ENCODE results near the gene TNFSF8. TPM values are rescaled to one million over a fixed set of nuclear protein-coding genes. Genes with fewer than 3 reads are reported as not detected.

The TNFSF8 gene
- total RNA-seq, 6 donors from 2014 or later, result 2.6 to 6.5 (median 4.8) TPM

- H3K4me1 ChIP-seq, result peaks cover 25 to 33% (median 30%) of the 10 kb centered on the region in 4 donors
- no peaks in the 10 kb centered on the region for H3K27me3 ChIP-seq
- DNase-seq (peak in 1 of 2 donors; percentile 57), ATAC-seq (ENCODE audit: low FRiP score in 2 of 2) (peak; percentile 75 to 89)
- no peaks in the 10 kb centered on the region for H3K36me3 ChIP-seq
- H3K27ac ChIP-seq, result peak overlapping the region in 3 of 4 donors; percentile 27 to 54 (median 49)
- H3K4me3 ChIP-seq, result no peak overlapping the region
- H3K9me3 ChIP-seq, result no peaks in the 10 kb centered on the region
- WGBS, 2 donors, result 45% methylated on average over 7 of the region's 7 CpGs
- TF ChIP-seq POLR2AphosphoS5 (IDR thresholded peaks at IDR 0.05) (peak; percentile 66 to 70), POLR2A (IDR thresholded peaks at IDR 0.05) (no peak), EP300 (IDR thresholded peaks at IDR 0.05) (peak in 2 of 4 donors; percentile 18 to 65)
These were observed 35.6 kb downstream of the TNFSF8 start for GRCh38 chr9:114894609-114895433.

GRCh38 chr9:114894206-114894605 is 36.2 kb downstream of the TNFSF8 start:
- TF ChIP-seq POLR2AphosphoS5 (IDR thresholded peaks at IDR 0.05), result no peak
- TF ChIP-seq CTCF (IDR thresholded peaks at IDR 0.05), result no peak
- no peak for TF ChIP-seq POLR2A (IDR thresholded peaks at IDR 0.05)
- TF ChIP-seq EP300 (IDR thresholded peaks at IDR 0.05), result no peak
- Histone ChIP-seq H3K9me3 (no peaks in the 10 kb centered on the region), H3K36me3 (no peaks in the 10 kb centered on the region), H3K27me3 (no peaks in the 10 kb centered on the region), H3K27ac (peak overlapping the region in 3 of 4 donors; percentile 27 to 54 (median 49)), H3K4me1 (peaks cover 22 to 33% (median 28%) of the 10 kb centered on the region in 4 donors), H3K4me3 (no peak overlapping the region)
- 62 to 65% methylated on average over 3 of the region's 3 CpGs for WGBS, 2 donors
- no peak for ATAC-seq (ENCODE audit: low FRiP score in 2 of 2)
- no peak for DNase-seq

- Histone ChIP-seq H3K4me1 (peaks cover 17 to 35% (median 30%) of the 10 kb centered on the region in 4 donors), H3K27ac (peak overlapping the region in 1 of 4 donors; percentile 48), H3K9me3 (no peaks in the 10 kb centered on the region), H3K27me3 (no peaks in the 10 kb centered on the region), H3K36me3 (no peaks in the 10 kb centered on the region), H3K4me3 (no peak overlapping the region)
- ATAC-seq (ENCODE audit: low FRiP score in 2 of 2) (no peak), DNase-seq (no peak)
- TF ChIP-seq EP300 (IDR thresholded peaks at IDR 0.05) (no peak), POLR2A (IDR thresholded peaks at IDR 0.05) (no peak), CTCF (IDR thresholded peaks at IDR 0.05) (no peak), POLR2AphosphoS5 (IDR thresholded peaks at IDR 0.05) (no peak)
- WGBS, 2 donors, result 66 to 88% methylated on average over 4 of the region's 4 CpGs
These were observed 37.0 kb downstream of the TNFSF8 start for GRCh38 chr9:114893221-114894010.

- WGBS, 2 donors, result 42 to 43% methylated on average over 3 of the region's 3 CpGs
- TF ChIP-seq POLR2A (IDR thresholded peaks at IDR 0.05) (no peak), EP300 (IDR thresholded peaks at IDR 0.05) (no peak), POLR2AphosphoS5 (IDR thresholded peaks at IDR 0.05) (no peak), CTCF (IDR thresholded peaks at IDR 0.05) (no peak)
- Histone ChIP-seq H3K9me3 (no peaks in the 10 kb centered on the region), H3K27ac (peak overlapping the region in 2 of 4 donors; percentile 35 to 49), H3K4me3 (no peak overlapping the region), H3K36me3 (no peaks in the 10 kb centered on the region), H3K27me3 (no peaks in the 10 kb centered on the region), H3K4me1 (peaks cover 14 to 31% (median 20%) of the 10 kb centered on the region in 4 donors)
- DNase-seq (peak; percentile 1 to 80), ATAC-seq (ENCODE audit: low FRiP score in 2 of 2) (peak; percentile 66 to 81)
These were observed 40.6 kb downstream of the TNFSF8 start for GRCh38 chr9:114889802-114890224.

GRCh38 chr9:114888607-114889006 is 41.8 kb downstream of the TNFSF8 start:
- DNase-seq (no peak), ATAC-seq (ENCODE audit: low FRiP score in 2 of 2) (no peak)
- no peak overlapping the region for H3K4me3 ChIP-seq
- no peaks in the 10 kb centered on the region for H3K36me3 ChIP-seq
- no peaks in the 10 kb centered on the region for H3K27me3 ChIP-seq
- H3K9me3 ChIP-seq, result no peaks in the 10 kb centered on the region
- peaks cover 3 to 29% (median 15%) of the 10 kb centered on the region in 4 donors for H3K4me1 ChIP-seq
- peak overlapping the region in 2 of 4 donors; percentile 35 to 49 for H3K27ac ChIP-seq
- 59 to 60% methylated on average over 4 of the region's 4 CpGs for WGBS, 2 donors
- TF ChIP-seq POLR2A (IDR thresholded peaks at IDR 0.05) (no peak), CTCF (IDR thresholded peaks at IDR 0.05) (no peak), EP300 (IDR thresholded peaks at IDR 0.05) (no peak), POLR2AphosphoS5 (IDR thresholded peaks at IDR 0.05) (no peak)

Measured in upper lobe of left lung (tissue), 6 donors.